Measurements from ENCODE around the gene CDK6.
"Not testable (repeated sequence)": the region's sequence is repeated elsewhere in the genome, so short reads cannot be mapped to it uniquely, and the experiment has no call there.

Gene CDK6

DNA sequence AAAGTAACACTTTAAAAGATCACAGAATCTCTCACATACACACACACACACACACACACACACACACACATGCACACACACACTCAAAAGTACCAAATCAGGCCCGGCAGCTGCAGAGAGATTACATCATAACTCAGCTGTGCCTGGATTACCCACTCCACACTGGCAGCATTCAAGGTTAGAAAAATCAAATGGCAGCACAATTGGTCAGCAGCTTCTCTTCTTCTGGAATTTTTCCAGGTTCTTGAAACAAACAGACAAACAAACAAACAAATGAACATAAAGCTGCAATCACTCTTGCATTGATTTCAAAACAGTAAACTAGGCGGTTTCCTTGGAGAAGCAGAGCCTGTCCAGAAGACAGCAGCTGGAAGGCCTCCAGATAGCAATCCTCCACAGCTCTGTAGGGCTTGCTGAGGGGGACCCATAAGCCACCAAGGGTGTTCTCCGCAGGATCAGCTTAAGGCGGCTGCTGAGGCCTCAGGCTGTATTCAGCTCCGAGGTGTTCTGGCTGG is 221.7 kb downstream of the CDK6 start:
- no peak for DNase-seq

DNA sequence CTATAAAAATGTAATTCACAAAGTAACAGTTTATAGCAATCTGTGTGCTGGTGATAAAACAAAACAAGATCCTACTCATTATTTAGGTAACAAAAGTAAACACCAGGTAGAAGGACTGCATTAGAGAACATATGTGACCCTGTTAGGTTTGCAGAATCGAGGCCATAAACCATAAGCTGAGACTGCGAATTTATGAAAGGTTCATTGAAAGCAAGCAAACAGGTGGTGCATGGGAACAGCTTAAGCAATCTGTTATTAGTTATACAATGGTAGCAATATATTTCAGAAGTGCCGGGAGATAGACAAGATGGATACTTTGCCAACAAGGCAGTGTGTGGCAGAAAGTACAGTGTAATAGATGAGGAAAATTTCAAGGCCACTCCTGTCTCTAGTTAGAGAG is 222.7 kb downstream of the CDK6 start:
- DNase-seq: no peak

- DNase-seq: no peak
These were observed 223.2 kb downstream of the CDK6 start for GRCh38 chr7:92613214-92613613.

DNA sequence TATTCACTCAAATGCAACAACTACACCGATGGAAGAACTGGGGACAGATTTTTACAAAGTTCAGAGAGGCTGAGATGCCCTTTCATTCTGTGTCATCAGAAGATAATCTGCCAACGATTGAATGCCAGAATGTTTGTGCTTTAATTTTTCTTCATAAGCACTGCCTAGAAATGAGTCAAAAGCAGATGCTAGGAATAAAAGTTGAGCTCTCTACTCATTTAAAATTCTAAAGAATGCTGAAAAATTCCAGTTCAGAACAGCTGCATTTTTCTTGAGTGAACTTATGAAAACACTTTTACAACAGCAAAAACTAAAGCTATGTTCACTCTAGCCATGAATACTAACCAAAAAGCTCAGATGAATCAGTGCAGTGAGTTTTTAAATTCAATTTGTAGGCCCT is 223.9 kb downstream of the CDK6 start:
- no peak for DNase-seq

DNA sequence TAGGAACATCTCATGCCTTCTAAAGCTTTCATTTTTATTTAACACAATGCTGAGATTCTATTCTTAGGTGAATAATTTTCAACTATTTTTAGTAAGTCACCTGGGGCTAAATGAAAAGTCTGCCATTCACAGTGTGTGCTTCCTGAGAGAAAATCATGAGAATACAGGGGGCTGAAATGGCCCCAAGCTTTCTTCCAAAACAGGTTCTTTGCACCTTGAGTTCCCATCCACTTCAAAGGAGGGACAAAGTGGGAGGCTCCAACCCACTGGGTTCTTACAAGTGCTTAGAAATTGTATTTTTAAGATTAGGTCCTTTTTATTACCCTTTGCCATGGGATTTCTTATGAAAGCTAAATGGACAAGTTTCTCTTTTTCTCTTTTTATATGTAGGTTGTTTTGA is 224.6 kb downstream of the CDK6 start:
- no peak for DNase-seq

- no peak for DNase-seq
These were observed 226.4 kb downstream of the CDK6 start for GRCh38 chr7:92609921-92610518.

- no peak for DNase-seq
These were observed 227.7 kb downstream of the CDK6 start for GRCh38 chr7:92608380-92609322.

DNA sequence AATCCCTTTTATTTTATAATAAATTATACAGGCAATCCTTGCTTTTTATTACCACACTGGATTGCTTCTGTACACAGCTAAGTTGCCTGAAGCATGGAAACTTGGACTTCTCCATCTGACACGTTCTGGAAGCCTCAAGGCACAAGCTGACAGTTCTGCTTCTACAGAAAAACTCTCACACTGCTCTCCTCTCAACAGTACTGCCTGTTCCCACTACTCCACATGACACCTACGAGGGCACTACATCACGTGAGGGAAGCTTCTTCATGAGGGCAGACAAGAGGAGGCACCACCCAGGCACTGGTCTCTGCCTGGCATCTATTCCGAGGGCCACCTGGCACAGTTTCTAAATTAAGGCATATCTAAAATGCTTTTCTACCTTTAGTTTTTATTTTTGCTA is 229.4 kb downstream of the CDK6 start:
- DNase-seq: no peak

GRCh38 chr7:92604517-92604916 is 231.9 kb downstream of the CDK6 start:
- not testable (repeated sequence) for DNase-seq

- no peak for DNase-seq
These were observed 233.3 kb downstream of the CDK6 start for GRCh38 chr7:92603089-92603445.

GRCh38 chr7:92602352-92603088 is 233.9 kb downstream of the CDK6 start:
- DNase-seq: no peak

- DNase-seq: no peak
These were observed 237.9 kb downstream of the CDK6 start for GRCh38 chr7:92598310-92598981.

DNA sequence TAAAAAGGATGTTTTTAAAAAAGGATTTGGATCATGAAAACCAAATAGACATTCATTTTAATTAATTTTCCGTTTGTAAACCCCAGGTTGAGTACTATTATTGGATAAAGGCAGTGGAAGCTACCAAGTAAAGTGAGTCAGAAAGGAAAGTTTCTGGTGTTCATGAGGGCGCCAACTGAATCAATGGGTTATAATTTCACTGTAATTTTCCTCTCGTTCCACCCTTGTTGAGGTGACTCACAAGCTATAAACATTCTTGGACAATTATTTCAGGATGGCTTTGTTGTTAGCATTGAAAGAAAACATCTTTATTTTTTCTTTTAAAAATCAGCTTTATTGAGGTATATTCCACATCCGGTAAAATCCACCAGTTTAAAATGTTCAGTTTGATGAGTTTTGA is 241.1 kb downstream of the CDK6 start:
- no peak for DNase-seq

DNA sequence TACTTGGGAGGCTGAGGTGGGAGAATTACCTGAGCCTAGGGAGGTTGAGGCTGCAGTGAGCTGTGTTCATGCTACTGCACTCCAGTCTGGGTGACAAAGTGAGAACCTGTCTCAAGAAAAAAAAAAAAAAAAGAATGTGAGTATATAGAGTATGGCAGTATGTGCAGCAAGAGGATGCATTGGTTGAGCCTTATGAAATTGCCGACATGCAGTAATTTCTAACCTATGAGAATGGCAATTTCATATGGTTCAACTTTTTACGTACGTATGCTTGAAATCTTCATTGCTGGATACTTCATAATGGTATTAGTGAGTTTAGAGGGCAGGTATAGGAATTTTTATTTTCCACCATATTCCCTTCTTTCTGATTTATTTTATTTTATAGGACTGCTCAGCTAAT is 241.6 kb downstream of the CDK6 start:
- DNase-seq: no peak

- DNase-seq: no peak
These were observed 245.6 kb downstream of the CDK6 start for GRCh38 chr7:92590711-92591310.

- DNase-seq: no peak
These were observed 247.3 kb downstream of the CDK6 start for GRCh38 chr7:92589056-92589455.

- no peak for DNase-seq
These were observed 247.8 kb downstream of the CDK6 start for GRCh38 chr7:92588561-92588960.

GRCh38 chr7:92586841-92587240 is 249.5 kb downstream of the CDK6 start:
- no peak for DNase-seq

DNA sequence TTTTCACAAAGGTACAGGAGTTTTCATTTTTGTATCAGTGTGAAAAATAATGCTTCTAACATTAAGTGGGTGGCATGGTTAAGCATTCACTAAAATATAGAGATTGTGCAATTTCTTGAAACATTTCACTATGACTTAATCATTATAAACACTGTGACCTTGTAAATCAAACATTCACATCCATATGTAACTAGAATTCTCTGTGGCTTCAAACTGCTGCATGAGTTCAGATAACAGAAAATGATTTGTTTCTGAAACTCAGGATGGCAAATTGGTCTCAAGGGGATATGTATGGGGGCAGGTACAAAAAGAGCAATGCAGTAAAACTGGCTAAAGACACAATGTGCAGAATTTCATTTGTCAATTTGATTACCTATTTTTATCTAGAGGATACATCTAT is 250.0 kb downstream of the CDK6 start:
- DNase-seq: no peak

GRCh38 chr7:92584953-92585352 is 251.4 kb downstream of the CDK6 start:
- no peak for DNase-seq

DNA sequence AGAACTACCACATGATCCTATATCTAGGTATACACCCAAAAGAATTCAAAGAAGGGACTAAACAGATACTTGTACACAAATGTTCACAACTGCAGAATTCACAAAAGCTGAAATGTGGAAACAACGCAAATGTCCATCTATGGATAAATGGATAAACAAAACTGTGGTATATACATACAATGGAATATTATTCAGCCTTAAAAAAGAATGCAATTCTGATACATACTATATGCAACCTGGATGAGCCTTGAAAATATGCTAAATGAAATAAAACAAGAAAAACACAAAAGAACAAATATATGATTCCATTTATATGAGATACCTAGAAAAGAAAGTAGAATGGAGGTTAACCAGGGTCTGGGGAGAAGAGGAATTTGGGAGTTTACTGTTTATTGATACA is 253.4 kb downstream of the CDK6 start:
- no peak for DNase-seq

GRCh38 chr7:92576296-92576695 is 260.1 kb downstream of the CDK6 start:
- DNase-seq: no peak

- DNase-seq: no peak
These were observed 267.2 kb downstream of the CDK6 start for GRCh38 chr7:92569137-92569536.
